NK-92 (cell line): ENCODE data around the gene TOP1.
"Not testable (repeated sequence)": the region's sequence is repeated elsewhere in the genome, so short reads cannot be mapped to it uniquely, and the experiment has no call there.

ENCODE experiments used
- DNase-seq: peaks from one replicate; lab custom pipeline; 2025; ENCODE audit not compliant: unreplicated experiment; lab: John Stamatoyannopoulos, UW

The TOP1 gene

DNA sequence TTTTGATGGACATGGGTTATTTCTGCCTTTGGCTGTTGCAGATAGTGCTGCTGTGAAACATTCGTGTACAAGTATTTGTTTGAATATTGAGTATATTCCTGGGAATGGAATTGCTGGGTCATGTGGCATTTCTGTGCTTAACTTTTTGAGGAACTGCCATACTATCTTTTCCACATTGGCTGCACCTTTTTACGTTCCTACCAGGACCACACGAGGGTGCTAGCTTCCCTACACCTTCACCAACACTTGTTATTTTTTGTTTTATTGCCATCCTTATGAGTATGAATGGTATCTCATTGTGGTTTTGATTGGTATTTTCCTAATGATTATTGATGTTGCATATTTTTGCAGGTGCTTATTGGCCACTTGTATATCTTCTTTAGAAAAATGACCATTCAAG lies 60.9 kb downstream of the TOP1 start:
- DNase-seq = no peak

DNA sequence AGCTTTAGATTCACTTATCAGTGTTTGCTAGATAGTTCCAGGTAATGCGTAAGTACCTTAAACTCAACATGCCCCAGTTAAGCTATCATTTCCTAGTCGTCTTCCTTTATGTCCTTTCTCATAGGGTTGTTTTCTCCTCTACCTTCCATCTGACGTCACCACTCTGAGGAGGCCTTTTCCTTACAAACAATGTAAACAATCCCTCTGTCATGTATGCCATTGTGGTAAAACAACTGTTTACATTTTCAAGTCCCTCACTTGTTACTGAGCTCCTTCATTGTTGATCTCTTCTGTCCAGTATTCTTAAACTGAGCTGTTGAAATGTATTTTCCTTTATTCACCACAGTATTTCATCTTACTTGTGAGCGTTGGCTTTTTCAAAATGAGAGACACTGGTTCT lies 63.3 kb downstream of the TOP1 start:
- no peak for DNase-seq

- DNase-seq = no peak
Measured at GRCh38 chr20:41094353-41095055, 65.9 kb downstream of the TOP1 start.

DNA sequence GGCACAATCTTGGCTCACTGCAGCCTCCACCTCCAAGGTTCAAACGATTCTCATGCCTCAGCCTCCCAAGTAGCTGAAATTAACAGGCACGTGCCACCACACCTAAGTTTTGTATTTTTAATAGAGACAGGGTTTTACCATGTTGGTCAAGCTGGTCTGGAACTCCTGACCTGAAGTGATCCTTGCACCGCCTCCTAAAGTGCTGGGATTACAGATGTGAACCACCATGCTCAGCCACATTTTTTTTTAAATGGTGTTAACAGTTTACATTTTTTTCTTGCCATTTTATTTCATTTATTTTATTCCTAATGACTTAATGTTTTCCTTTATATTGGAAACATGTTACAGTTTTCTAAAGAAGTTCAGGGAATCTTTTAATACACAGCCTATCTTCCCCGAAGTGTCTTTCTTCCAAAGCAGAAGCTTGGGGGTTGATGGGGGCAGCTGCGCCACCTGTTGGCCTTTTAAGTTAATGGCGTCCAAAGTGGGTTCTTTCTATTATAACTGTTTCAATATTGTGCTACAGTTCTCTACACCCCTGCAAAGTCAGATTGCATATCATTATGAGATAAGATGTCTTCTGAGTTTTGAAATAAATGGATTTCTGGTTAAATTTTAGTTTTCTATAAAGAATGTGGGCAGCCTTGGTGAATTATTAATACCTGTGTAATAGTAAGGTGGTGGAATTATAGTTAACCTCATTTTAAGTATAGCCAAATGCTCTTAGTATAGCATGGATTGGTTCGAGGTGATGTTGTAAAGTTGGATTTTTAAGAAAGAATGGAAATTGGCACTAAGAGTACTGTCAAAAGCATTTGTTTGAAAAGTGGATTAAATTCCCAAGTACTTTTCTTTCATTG lies 66.7 kb downstream of the TOP1 start:
- no peak for DNase-seq

DNA sequence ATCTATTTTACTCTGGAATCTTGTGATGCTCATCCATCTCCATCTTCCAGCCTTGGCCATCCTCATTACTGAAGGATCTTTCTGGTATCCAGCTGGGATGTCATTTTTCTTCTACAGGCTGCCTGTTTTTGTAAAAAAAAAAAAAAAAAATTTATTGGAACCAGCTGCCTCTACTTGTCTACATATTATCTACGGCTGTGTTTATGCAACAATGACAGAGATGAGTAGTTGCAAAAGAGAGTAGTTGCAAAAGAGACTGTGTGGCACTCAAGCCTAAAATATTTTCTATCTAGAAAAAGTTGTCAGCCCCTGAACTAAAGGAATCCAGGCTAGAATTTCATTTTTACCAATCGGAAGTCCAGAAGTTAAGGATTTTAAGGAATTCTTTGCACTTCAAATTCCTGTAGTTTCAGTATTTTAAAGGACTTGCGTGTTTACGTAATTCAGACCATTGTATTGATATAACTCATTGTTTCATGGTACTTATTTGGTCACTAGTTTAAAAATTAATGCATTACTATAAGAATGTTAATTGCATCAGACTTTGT lies 70.2 kb downstream of the TOP1 start:
- DNase-seq = no peak

DNA sequence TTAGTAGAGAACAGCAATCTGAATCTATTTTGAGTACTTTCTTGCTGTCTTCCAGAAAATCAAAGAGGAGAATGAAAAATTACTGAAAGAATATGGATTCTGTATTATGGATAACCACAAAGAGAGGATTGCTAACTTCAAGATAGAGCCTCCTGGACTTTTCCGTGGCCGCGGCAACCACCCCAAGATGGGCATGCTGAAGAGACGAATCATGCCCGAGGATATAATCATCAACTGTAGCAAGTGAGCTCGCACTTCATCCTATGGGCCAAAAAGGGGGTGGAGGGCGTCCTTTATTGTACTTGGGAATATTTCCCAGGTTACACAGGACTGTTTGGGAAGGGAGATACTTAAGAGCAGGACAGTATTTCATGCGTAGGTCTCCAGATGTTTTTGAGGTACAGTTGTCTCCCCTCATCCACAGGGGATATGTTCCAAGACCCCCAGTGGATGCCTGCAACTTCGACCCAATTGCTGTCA lies 71.4 kb downstream of the TOP1 start:
- no peak for DNase-seq

DNA sequence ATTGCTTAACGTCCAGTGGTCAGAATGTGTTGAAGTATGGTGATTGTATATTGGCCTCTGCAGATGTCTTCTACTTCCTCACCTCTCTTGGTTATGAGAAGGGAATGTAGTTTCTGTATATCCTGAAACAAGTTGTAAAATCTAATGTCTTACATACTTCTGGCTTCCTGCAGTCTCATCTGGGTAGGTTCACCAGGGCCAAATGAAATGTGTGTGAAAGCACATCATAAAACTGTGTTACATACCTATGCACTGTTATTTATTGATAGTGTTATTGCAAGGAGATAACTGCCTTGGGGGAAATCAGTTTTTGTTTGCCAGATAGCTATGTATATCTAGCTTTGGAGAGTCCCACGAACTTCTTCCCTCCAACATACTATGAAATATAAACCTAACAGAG lies 73.0 kb downstream of the TOP1 start:
- DNase-seq = no peak

DNA sequence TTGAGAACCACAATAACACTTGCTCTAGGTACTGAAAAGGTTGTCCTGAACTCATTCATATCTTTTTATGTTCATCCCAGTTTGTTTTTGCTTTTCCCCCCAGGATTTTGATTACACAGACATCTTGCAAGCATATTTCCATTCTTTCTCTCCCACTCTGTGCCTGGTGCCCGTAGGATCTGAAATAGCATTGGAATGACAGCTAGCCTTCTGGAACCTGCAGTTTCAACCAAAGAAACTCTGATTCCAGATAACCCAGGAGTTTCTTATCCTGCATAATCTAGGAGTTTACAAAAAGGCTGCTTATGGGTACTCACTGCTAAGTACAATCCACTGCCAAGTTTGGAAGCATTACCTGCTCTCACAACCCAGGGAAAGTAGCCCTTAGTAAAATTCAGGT lies 79.9 kb downstream of the TOP1 start:
- DNase-seq = no peak

GRCh38 chr20:41110012-41110411 lies 81.4 kb downstream of the TOP1 start:
- no peak for DNase-seq

DNA sequence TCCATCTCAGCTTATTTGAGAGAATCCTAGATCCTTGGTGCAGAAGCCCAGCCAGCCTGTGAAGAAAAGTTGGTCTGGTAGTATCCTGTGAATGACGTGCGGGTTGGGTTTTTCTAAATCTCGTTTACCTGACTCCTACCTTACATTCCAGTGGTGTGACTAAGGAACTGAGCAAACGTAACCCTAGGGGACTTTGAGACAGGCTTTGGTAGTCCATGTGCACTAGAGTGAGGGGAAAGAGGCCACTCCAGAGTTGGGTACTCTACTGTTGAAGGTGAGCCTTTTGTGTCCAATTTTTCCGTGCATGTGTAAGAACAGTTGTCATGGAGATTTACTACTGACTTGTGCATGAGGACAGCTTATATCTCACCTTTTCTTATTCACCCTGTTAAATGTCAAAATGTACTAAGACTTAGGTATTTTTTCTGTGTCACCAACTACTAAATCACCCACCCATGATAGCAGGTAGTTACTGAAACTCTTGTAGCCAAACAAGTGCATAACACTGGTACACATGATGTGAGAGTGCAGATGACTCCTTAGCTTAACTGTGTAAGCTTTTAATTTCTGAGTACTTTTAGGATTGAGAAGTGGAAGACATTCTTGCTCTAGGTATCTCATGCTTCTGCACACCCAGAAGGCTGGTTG lies 82.4 kb downstream of the TOP1 start:
- no peak for DNase-seq

GRCh38 chr20:41111578-41111951 lies 82.9 kb downstream of the TOP1 start:
- no peak for DNase-seq

DNA sequence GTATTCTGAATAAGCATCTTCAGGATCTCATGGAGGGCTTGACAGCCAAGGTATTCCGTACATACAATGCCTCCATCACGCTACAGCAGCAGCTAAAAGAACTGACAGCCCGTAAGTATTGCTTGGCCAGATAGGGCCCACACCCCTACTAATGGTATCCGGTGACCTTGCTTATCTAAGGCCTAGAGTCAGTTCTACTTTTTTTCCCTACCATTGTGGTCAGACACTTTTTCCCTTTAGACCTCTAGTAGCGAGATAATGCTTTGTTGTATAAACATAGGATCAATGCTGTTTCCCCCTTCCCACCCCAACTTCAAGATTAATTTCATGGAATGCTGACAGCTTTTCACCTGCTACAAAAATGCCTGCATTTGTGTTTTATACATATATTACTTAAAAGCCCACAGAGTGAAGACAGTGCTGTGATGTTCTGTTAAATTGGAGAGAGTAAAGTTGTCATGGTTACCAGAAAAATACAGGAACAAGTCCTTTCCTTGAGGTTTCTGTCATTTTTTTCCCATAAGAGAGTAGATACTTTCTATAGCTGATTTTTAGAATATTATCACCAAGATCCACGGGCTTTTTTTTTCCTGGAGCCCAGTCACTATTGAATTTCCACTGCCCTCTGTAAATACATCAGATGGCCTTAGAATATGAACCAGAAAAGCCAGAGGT lies 87.8 kb downstream of the TOP1 start:
- DNase-seq = no peak

DNA sequence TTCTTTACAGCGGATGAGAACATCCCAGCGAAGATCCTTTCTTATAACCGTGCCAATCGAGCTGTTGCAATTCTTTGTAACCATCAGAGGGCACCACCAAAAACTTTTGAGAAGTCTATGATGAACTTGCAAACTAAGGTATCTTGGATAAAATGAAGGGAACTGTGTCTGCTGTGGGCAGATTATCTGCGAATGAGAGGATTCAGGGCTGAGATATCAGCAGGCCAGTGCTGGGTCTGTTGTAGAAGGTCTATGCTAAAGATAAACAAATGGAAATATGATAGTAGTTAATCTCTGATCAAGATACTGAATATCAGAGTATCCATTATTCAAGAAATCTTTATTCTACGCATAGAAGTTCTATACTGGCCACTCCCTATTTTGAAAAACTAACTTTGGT lies 89.5 kb downstream of the TOP1 start:
- DNase-seq = not testable (repeated sequence)

DNA sequence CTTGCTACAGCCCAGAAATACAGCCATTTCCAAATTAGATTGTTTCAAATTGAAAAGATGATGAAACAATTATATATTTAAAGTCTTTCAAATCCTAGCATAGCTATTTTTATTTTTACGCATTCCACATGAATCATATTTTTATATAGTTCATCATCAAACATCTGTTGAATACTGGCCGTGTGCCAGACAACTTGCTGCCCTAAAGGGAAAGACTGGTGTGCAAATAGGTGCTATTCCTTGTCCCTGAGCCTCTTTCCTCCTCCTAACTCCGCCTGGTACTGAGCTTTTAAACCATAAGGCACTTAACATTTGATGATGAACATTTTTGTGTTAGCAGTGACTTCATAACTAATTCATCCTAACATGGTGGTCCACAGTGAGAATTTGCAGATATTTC lies 90.0 kb downstream of the TOP1 start:
- DNase-seq = no peak

GRCh38 chr20:41119614-41120561 lies 91.3 kb downstream of the TOP1 start:
- DNase-seq = no peak

DNA sequence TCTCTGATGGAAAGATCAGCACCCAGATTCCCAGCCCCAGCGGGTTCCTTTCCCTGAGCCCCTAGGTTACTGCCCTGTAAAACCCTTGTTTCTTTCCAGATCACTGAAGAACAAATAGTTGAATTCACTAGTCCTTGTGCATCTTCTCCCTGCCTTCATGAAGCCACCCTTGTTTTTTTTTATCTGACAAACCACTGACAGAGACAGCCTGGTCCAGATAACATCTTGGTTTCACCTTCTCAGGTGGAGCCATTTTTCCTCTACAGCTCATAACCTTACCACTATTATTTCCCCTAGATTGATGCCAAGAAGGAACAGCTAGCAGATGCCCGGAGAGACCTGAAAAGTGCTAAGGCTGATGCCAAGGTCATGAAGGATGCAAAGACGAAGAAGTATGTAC lies 92.8 kb downstream of the TOP1 start:
- no peak for DNase-seq

GRCh38 chr20:41123631-41124030 lies 95.0 kb downstream of the TOP1 start:
- DNase-seq = no peak

DNA sequence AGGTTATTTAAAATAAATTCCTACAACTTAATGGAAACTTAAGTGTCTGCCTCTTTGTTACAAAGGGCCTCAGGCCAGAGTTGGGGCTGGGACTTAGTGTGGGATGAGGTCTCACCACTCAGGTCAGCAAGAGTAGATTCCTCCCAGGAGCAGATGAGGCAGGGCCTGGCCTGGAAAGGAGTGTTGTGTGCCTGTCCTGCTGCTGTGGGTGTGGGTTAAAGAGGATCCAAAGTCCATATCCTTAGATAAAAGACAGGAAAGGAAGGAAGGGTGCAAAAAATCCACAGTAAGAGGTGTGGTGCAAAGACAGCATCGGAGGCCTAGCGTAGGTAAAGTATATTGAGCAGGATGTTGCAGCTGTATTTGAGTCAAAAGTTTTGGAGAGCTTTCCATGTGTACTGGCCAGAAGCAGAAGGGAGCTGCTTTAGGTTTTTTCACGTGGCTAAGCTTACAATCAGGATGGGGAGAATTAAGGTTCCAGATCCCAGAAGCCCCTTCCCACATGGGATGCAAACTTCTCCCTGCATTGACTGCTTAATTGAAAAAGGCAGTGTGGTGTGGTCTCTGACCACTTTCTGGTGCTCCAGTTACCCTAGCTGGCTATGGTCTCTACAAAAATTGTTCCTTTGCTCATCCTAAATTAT lies 96.0 kb downstream of the TOP1 start:
- no peak for DNase-seq
